NT2/D1 (cell line): ENCODE data around the gene RBPJ.

Source experiments
- SUZ12 ChIP-seq: IDR thresholded peaks from 2 replicates; pipeline ENCODE4 v1.6.1; 2011; ENCODE audit not compliant: insufficient read length, insufficient read depth; ENCODE audit errors: extremely low read depth
- YY1 ChIP-seq: IDR thresholded peaks from 2 replicates; pipeline ENCODE4 v1.6.1; 2011; ENCODE audit not compliant: insufficient read length, insufficient read depth

DNA sequence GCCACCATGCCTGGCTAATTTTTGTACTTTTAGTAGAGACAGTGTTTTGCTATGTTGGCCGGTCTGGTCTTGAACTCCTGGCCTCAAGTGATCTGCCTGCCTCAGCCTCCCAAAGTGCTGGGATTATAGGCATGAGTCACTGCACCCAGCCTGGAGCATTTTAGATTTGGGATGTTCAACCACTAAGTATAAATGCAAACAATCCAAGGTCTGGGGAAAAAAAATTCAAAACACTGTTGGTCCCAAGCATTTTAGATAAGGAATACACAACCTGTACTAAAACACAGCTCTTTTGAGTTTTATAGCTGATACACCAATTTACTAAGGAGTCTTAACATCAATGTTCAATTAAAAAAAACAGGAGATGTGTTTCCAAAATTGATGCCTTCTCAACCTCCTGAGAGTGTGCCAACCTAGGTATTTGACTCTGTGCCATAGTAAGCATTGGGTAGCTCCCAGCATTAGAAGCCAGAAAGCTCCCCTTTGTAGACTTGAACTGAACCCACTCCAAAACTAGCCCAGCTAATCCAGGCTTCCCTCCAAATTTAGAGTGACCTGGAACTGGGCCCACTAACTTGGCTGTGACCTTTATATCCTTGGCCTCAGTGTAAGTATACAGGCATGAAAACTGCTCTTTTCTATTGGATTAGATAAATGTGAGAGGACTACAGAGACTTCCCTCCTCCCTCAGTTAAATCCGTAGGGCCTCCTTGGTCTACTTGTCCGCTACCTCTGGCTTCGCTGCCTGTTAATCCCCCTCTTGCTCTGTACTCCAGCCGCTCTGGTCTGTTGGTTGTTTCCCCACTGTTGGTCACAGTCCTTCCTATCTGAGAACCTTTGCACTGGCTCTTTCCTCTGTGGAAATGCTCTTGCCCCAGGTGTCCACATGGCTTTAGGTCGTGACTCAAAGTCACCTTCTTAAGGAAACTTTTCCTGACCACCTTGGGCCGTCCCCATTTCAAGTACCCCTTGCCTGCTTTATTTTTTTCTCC, 91.9 kb downstream of the RBPJ start:
- TF ChIP-seq YY1 (no peak), SUZ12 (no peak)
